SK-N-SH treated with all-trans-retinoic acid at 6 μM for 48 hours (cell line): ENCODE data around the gene RPS6KC1.

Source experiments
- BACH2 ChIP-seq: fragments of 250-450 bp; sonication (Bioruptor Pico); IDR thresholded peaks from 2 replicates; pipeline ENCODE4 v1.9.0; 2021; ENCODE audit warnings: mild to moderate bottlenecking, borderline replicate concordance
- ESRRG ChIP-seq: fragments of 250-450 bp; sonication (Bioruptor Pico); IDR thresholded peaks from 2 replicates; pipeline ENCODE4 v1.6.1; 2021; ENCODE audit warnings: mild to moderate bottlenecking
- ISL1 ChIP-seq: fragments of 250-450 bp; sonication (Bioruptor Pico); IDR thresholded peaks from 2 replicates; pipeline ENCODE4 v2.1.2; 2022; ENCODE audit warnings: mild to moderate bottlenecking, moderate library complexity
- TSHZ2 ChIP-seq: fragments of 250-450 bp; sonication (Bioruptor Pico); IDR thresholded peaks from 2 replicates; pipeline ENCODE4 v1.5.0; 2020; ENCODE audit warnings: mild to moderate bottlenecking, moderate library complexity
- ZFP3 ChIP-seq: fragments of 250-450 bp; sonication (Bioruptor Pico); IDR thresholded peaks from 2 replicates; pipeline ENCODE4 v1.5.0; 2020; ENCODE audit warnings: mild to moderate bottlenecking, moderate library complexity
- ZFP30 ChIP-seq: fragments of 450-650 bp; formaldehyde crosslinking; IDR thresholded peaks from 2 replicates; pipeline ENCODE4 v1.5.0; 2022; ENCODE audit warnings: mild to moderate bottlenecking, moderate library complexity
- ZNF70 ChIP-seq: fragments of 450-650 bp; formaldehyde crosslinking; IDR thresholded peaks from 2 replicates; pipeline ENCODE4 v1.5.0; 2020; ENCODE audit warnings: mild to moderate bottlenecking, moderate library complexity
- ZNF8 ChIP-seq: fragments of 450-650 bp; formaldehyde crosslinking; IDR thresholded peaks from 2 replicates; pipeline ENCODE4 v1.5.0; 2020; ENCODE audit warnings: mild to moderate bottlenecking, moderate library complexity
- TF ChIP-seq, protein P1 (sequence below): fragments of 250-450 bp; sonication (Bioruptor Pico); IDR thresholded peaks from 2 replicates; pipeline ENCODE4 v1.8.0; 2020; ENCODE audit warnings: mild to moderate bottlenecking, moderate library complexity, borderline replicate concordance
- TF ChIP-seq, protein P2 (sequence below): fragments of 250-450 bp; sonication (Bioruptor Pico); IDR thresholded peaks from 2 replicates; pipeline ENCODE4 v1.5.1; 2021; ENCODE audit warnings: mild to moderate bottlenecking, moderate library complexity
- TF ChIP-seq, protein P3 (sequence below): fragments of 250-450 bp; sonication (Bioruptor Pico); IDR thresholded peaks from 2 replicates; pipeline ENCODE4 v1.5.1; 2020; ENCODE audit warnings: low read depth, mild to moderate bottlenecking, moderate library complexity

GRCh38 chr1:213041443-213041842, 9.6 kb upstream of the RPS6KC1 start:
- no peak for TF ChIP-seq ZFP30 (CRISPR knock-in tag)
- TF ChIP-seq, protein P1, sequence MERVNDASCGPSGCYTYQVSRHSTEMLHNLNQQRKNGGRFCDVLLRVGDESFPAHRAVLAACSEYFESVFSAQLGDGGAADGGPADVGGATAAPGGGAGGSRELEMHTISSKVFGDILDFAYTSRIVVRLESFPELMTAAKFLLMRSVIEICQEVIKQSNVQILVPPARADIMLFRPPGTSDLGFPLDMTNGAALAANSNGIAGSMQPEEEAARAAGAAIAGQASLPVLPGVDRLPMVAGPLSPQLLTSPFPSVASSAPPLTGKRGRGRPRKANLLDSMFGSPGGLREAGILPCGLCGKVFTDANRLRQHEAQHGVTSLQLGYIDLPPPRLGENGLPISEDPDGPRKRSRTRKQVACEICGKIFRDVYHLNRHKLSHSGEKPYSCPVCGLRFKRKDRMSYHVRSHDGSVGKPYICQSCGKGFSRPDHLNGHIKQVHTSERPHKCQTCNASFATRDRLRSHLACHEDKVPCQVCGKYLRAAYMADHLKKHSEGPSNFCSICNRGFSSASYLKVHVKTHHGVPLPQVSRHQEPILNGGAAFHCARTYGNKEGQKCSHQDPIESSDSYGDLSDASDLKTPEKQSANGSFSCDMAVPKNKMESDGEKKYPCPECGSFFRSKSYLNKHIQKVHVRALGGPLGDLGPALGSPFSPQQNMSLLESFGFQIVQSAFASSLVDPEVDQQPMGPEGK (CRISPR knock-in tag): no peak
- no peak for TF ChIP-seq ISL1 (CRISPR knock-in tag)
- no peak for TF ChIP-seq ZNF70
- TF ChIP-seq BACH2 (CRISPR knock-in tag): no peak
- TF ChIP-seq, protein P2, sequence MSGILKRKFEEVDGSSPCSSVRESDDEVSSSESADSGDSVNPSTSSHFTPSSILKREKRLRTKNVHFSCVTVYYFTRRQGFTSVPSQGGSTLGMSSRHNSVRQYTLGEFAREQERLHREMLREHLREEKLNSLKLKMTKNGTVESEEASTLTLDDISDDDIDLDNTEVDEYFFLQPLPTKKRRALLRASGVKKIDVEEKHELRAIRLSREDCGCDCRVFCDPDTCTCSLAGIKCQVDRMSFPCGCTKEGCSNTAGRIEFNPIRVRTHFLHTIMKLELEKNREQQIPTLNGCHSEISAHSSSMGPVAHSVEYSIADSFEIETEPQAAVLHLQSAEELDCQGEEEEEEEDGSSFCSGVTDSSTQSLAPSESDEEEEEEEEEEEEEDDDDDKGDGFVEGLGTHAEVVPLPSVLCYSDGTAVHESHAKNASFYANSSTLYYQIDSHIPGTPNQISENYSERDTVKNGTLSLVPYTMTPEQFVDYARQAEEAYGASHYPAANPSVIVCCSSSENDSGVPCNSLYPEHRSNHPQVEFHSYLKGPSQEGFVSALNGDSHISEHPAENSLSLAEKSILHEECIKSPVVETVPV (CRISPR knock-in tag): no peak
- TF ChIP-seq ZNF8 (CRISPR knock-in tag): no peak
- TF ChIP-seq ZFP3 (CRISPR knock-in tag): no peak
- no peak for TF ChIP-seq ESRRG (CRISPR knock-in tag)
- TF ChIP-seq, protein P3, sequence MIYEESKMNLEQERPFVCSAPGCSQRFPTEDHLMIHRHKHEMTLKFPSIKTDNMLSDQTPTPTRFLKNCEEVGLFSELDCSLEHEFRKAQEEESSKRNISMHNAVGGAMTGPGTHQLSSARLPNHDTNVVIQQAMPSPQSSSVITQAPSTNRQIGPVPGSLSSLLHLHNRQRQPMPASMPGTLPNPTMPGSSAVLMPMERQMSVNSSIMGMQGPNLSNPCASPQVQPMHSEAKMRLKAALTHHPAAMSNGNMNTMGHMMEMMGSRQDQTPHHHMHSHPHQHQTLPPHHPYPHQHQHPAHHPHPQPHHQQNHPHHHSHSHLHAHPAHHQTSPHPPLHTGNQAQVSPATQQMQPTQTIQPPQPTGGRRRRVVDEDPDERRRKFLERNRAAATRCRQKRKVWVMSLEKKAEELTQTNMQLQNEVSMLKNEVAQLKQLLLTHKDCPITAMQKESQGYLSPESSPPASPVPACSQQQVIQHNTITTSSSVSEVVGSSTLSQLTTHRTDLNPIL: no peak
- TF ChIP-seq TSHZ2: no peak
